Right atrium auricular region (tissue), 2 donors: ENCODE data around the gene GPATCH2L. TPM values are rescaled to one million over a fixed set of nuclear protein-coding genes. Genes with fewer than 3 reads are reported as not detected.
A peak's percentile ranks its signal among the peaks of the same experiment; 100 is the strongest.

Source experiments
- DNase-seq: peaks from one replicate; pipeline ENCODE4 v3.0.0-alpha.2; 2019; ENCODE audit warnings: low spot score
- H3K27ac ChIP-seq, 2 donors: fragments of 200-600 bp; sonication (generic); 1 replicate in 1 of 2; 2 replicates in 1 of 2; pipeline ENCODE4 v1.5.1; 2016 to 2019
- H3K27me3 ChIP-seq, 2 donors: fragments of 200-600 bp; sonication (generic); one replicate each; pipeline versions ENCODE4 v1.5.1 to v1.6.0; 2017 to 2019
- H3K36me3 ChIP-seq: fragments of 200-600 bp; sonication (generic); one replicate; pipeline ENCODE4 v1.5.1; 2016
- H3K4me1 ChIP-seq, 2 donors: fragments of 200-600 bp; sonication (generic); one replicate each; pipeline versions ENCODE4 v1.5.1 to v1.6.0; 2017 to 2019
- H3K4me3 ChIP-seq, 2 donors: fragments of 200-600 bp; sonication (generic); 1 replicate in 1 of 2; 2 replicates in 1 of 2; pipeline ENCODE4 v1.5.1; 2017 to 2019; ENCODE audit warnings: mild to moderate bottlenecking in 1 of 2, moderate library complexity in 1 of 2
- H3K9me3 ChIP-seq, 2 donors: fragments of 200-600 bp; sonication (generic); one replicate each; pipeline ENCODE4 v1.5.1; 2019
- CTCF ChIP-seq, 2 donors: fragments of 200-600 bp; sonication (generic); IDR thresholded peaks; one replicate each; pipeline ENCODE4 v1.5.1; 2019; ENCODE audit warnings: antibody characterized with exemption in 2 of 2
- total RNA-seq, 2 donors: library from RNA; depleted of rRNA; stranded (reverse); fragments of >200 nt; gene quantifications; one replicate each; pipeline ENCODE4 v1.1.0, GENCODE V29; 2016

The GPATCH2L gene
- total RNA-seq, 2 donors from 2014 or later: 38.5 to 48.5 TPM

GRCh38 chr14:76133103-76133502 is 18.6 kb upstream of the GPATCH2L start:
- Histone ChIP-seq H3K9me3 (no peaks in the 10 kb centered on the region), H3K27me3 (peaks cover 0 to 6% of the 10 kb centered on the region in 2 donors)
- no peak for TF ChIP-seq CTCF (IDR thresholded peaks at IDR 0.05)

GRCh38 chr14:76134231-76134630 is 17.5 kb upstream of the GPATCH2L start:
- TF ChIP-seq CTCF (IDR thresholded peaks at IDR 0.05): no peak
- no peak for DNase-seq
- Histone ChIP-seq H3K36me3 (no peaks in the 10 kb centered on the region), H3K27me3 (peaks cover 0 to 6% of the 10 kb centered on the region in 2 donors), H3K27ac (no peak overlapping the region), H3K4me1 (peaks cover 0 to 6% of the 10 kb centered on the region in 2 donors), H3K9me3 (no peaks in the 10 kb centered on the region), H3K4me3 (no peak overlapping the region)

More at GRCh38 chr14:76133103-76133502, 18.6 kb upstream of the GPATCH2L start:
- Histone ChIP-seq H3K4me3 (no peak overlapping the region), H3K4me1 (peaks cover 0 to under 1% of the 10 kb centered on the region in 2 donors), H3K36me3 (no peaks in the 10 kb centered on the region), H3K27ac (no peak overlapping the region)
- no peak for DNase-seq

GRCh38 chr14:76135722-76136121 is 16.0 kb upstream of the GPATCH2L start:
- H3K9me3 ChIP-seq: no peaks in the 10 kb centered on the region
- H3K4me3 ChIP-seq: no peak overlapping the region
- peaks cover 0 to 6% of the 10 kb centered on the region in 2 donors for H3K27me3 ChIP-seq
- no peak for TF ChIP-seq CTCF (IDR thresholded peaks at IDR 0.05)
- H3K36me3 ChIP-seq: no peaks in the 10 kb centered on the region
- DNase-seq: no peak
- no peak overlapping the region for H3K27ac ChIP-seq
- H3K4me1 ChIP-seq: peaks cover 0 to 6% of the 10 kb centered on the region in 2 donors

- H3K27me3 ChIP-seq: peaks cover 0 to 6% of the 10 kb centered on the region in 2 donors
- H3K9me3 ChIP-seq: no peaks in the 10 kb centered on the region
- no peaks in the 10 kb centered on the region for H3K36me3 ChIP-seq
- no peak for DNase-seq
- H3K4me1 ChIP-seq: peaks cover 0 to 6% of the 10 kb centered on the region in 2 donors
- H3K4me3 ChIP-seq: no peak overlapping the region
- no peak overlapping the region for H3K27ac ChIP-seq
- no peak for TF ChIP-seq CTCF (IDR thresholded peaks at IDR 0.05)
Measured at GRCh38 chr14:76136476-76137110, 15.1 kb upstream of the GPATCH2L start.

- Histone ChIP-seq H3K4me1 (peaks cover 0 to 6% of the 10 kb centered on the region in 2 donors), H3K36me3 (no peaks in the 10 kb centered on the region), H3K4me3 (peak overlapping the region in 1 of 2 donors; percentile 39), H3K27me3 (peaks cover 0 to 6% of the 10 kb centered on the region in 2 donors), H3K9me3 (peaks cover 0 to 3% of the 10 kb centered on the region in 2 donors), H3K27ac (no peak overlapping the region)
- DNase-seq: no peak
- no peak for TF ChIP-seq CTCF (IDR thresholded peaks at IDR 0.05)
Measured at GRCh38 chr14:76138119-76138757, 13.5 kb upstream of the GPATCH2L start.
